ENCODE results near the gene IGF1R.
"Not testable (repeated sequence)": the region's sequence is repeated elsewhere in the genome, so short reads cannot be mapped to it uniquely, and the experiment has no call there.

The IGF1R gene

DNA sequence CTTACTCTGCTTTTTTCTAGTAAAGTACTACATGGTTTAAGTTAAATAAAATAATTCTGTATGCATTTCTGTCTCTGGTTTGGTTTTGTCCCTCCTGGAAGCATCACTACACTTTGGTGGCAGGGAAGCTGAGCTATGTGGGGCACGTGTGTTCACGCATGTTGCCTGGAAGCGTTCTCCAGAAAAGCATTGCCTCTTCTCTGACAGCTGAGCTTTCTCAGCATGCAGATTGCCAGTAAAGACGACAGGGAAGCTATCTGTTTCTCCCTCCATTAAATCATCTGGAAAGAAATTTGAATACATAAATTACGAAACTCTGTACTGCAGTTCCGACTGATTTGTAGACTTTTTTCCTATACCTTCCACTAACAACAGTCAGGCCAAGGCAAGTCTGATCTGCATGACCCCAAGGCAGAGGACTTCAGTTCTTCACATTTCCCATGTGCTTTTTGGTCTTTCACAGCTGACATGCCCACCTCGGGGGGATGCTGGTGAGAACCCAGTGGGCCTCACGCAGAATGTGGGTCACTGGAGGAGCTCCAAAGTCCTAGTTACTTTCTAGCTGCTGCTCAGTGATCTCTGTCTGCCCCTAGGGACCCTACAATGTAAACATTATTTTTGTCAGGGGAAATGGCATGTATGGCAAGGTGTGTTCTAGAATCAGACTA lies 316.3 kb downstream of the IGF1R start:
- DNase-seq (ENCODE audit: low spot score): no peak

DNA sequence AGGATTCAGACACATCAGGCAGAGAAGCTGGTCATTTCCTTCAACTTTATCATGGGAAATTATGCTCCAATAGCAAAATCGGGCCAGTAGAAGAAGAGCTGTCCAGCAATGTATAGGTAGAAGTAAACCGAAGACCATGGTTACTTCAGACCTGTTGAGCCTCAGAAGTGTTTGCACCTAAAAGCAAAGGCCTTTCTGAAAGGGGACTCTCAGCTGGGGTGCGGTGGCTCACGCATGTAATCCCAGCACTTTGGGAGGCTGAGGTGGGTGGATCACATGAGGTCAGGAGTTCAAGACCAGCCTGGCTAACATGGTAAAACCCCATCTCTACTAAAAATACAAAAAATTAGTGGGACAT lies 316.8 kb downstream of the IGF1R start:
- not testable (repeated sequence) for DNase-seq (ENCODE audit: low spot score)

DNA sequence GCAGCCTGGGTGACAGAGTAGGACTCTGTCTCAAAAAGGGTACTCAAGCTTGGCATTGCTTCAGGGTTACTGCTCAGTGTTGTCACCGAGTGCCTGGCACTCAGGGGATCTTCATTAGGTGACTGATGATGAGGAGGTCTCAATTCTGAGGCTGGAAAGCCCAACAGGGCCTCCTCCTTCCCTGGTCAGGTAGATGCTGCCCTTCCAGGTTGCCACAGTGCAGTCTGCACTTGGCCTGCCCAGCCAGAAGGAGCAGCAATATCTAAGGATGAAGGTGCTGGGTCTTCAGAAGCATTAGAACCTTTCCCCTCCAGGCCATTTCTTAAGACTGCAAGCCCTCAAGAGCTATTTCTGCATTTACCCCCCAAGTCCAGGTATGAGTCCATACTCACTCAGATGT lies 317.3 kb downstream of the IGF1R start:
- no peak for DNase-seq (ENCODE audit: low spot score)

GRCh38 chr15:98966091-98966787 lies 317.9 kb downstream of the IGF1R start:
- DNase-seq (ENCODE audit: low spot score): no peak

DNA sequence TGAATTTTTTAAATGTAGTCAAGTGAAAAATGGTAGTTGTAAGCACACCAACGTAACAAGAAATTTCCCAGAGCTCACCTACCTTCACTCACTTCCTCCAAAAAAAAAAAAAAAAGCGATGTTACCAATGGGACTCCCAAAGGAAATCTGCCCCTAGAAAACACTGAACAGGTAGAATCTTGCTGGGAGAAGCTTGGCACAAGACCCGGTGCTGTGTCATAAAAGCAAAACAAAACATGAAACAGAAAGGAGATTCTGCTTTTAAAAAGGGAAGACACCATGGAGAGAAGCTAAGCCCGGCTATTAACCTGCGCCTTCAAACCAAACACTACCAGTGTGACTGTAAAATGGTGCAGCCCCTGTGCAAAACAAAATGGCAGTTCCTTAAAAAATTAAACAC lies 318.8 kb downstream of the IGF1R start:
- no peak for DNase-seq (ENCODE audit: low spot score)

DNA sequence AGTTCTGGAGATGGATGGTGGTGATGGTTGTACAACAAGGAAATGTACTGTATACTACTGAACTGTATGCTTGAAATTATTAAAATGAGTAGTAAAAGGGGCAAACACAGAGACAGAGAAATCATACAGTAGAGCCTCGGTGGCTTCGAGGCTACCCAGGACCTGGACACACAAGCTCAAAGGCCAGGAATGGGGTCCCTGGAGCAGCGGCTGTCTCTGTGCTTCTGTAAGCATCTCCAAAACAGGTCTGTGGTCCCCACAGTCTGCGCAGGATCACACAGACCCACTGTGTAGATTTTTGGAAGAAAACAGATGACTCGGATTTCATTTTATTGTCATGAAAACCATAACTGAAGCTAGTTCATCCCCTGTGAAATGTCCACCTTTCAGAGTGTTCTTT lies 319.6 kb downstream of the IGF1R start:
- no peak for DNase-seq (ENCODE audit: low spot score)

DNA sequence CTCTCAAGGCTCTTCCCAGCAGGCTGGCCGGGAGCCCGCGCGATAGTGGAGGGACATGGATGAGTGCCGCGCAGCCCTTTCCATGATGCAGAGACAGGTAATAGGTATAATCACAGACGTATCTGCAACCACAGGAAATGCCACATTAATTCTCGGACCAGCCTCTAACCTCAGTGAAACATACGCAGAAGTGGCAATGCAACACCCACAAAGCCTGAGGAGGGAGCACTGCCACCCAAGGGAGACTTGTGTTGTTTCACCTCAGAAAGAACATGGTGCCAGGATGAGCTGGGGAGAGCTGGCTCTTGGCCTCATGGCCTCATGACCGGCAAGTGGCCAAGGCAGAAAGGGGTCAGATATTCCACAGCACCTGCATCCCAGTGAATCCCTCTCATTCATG lies 320.2 kb downstream of the IGF1R start:
- DNase-seq (ENCODE audit: low spot score): no peak

DNA sequence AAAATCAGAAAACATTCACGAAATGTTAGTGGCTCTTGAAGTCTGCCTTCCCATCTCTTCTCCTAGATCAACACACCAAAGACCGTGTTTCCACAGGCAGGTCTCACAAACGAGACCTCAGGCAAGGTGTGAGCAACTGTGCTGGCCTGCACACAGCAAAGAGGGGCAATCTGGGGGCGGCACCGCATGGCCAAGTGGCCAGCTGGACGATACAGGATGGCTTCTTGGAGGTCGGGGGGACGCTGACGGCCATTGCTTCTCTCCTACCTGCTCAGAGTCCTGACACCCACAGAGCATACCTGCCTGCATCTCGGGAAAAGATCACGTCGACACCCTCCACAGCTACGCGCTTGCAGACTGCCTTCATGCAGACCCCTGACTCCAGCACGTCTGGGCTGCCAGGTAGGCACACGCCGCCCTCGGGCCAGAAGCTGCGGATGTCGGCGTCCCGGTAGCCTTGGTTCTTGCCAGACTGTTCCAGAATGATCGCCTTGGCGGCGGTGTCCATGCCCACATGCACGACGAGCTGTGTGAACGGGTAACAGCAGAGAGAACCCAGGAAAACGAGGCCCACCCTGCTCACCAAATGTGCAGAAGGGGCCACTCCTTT lies 320.9 kb downstream of the IGF1R start:
- DNase-seq (ENCODE audit: low spot score): no peak

- no peak for DNase-seq (ENCODE audit: low spot score)
These were observed 322.5 kb downstream of the IGF1R start for GRCh38 chr15:98970799-98971198.

GRCh38 chr15:98976500-98976899 lies 328.2 kb downstream of the IGF1R start:
- no peak for DNase-seq (ENCODE audit: low spot score)

- DNase-seq (ENCODE audit: low spot score): no peak
These were observed 329.1 kb downstream of the IGF1R start for GRCh38 chr15:98977441-98977840.

DNA sequence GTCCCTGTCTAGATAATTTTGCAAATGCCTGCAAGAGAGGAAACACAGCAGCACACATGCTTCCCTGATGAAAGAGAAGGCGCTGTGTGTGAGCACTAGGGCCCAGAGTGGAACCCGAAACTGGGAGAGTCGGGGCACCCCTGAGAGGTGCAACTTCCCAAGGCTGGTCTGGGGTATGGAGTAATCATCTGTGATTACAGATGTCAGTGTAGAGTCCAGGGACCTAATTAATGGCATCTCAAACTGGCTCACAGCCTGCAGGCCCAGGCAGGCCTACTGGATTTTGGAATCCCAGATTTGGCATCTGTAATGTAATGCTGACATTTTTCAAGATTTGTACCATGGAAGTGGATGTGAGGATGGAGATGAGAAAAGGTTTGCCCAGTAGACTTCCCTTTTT lies 329.8 kb downstream of the IGF1R start:
- no peak for DNase-seq (ENCODE audit: low spot score)

GRCh38 chr15:98980899-98981228 lies 332.5 kb downstream of the IGF1R start:
- DNase-seq (ENCODE audit: low spot score): no peak

- peak; percentile 46 for DNase-seq (ENCODE audit: low spot score)
These were observed 333.7 kb downstream of the IGF1R start for GRCh38 chr15:98981851-98982722.

DNA sequence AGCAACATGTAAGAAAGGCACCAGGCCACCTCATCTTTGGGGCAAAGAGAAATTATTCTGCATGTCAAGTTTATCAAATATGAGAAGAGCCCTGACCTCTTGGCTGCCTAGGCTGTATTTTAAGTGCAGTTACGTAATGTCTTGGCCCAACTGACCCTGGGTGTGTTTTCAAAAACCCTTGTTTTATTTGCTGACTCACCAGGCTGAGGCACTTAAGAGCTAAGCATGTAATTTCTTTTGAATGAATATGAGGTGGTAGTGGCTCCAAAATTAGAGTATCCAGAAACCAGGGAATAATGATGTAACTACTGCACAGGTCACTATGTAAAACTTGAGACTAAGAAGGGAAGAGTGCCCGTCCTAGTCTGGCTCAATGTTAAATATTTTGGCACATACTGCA lies 335.0 kb downstream of the IGF1R start:
- peak; percentile 73 for DNase-seq (ENCODE audit: low spot score)

- DNase-seq (ENCODE audit: low spot score): no peak
These were observed 337.9 kb downstream of the IGF1R start for GRCh38 chr15:98986281-98986680.

- DNase-seq (ENCODE audit: low spot score): no peak
These were observed 346.6 kb downstream of the IGF1R start for GRCh38 chr15:98994892-98995291.

DNA sequence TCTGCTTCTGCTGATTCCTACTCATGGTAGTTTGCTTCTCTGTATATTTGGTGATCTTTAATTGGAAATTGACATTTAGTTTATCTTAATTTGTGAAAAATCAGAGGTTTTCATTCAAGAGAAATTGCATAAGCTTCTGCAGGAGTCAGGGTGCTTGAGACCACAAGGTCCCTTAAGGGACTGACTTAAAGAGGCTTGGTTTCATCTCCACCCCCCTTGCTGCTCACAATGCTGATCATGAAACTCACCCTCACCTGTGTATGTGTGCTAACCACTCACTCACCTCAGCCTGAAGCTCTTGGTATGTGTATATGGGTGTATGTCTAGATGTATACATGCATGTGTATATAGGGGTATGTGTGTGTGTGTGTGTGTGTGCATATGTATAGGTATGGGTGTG lies 347.8 kb downstream of the IGF1R start:
- DNase-seq (ENCODE audit: low spot score): no peak

GRCh38 chr15:98996624-98997023 lies 348.3 kb downstream of the IGF1R start:
- no peak for DNase-seq (ENCODE audit: low spot score)

- DNase-seq (ENCODE audit: low spot score): no peak
These were observed 349.0 kb downstream of the IGF1R start for GRCh38 chr15:98997312-98997711.

- DNase-seq (ENCODE audit: low spot score): no peak
These were observed 349.4 kb downstream of the IGF1R start for GRCh38 chr15:98997755-98998154.

DNA sequence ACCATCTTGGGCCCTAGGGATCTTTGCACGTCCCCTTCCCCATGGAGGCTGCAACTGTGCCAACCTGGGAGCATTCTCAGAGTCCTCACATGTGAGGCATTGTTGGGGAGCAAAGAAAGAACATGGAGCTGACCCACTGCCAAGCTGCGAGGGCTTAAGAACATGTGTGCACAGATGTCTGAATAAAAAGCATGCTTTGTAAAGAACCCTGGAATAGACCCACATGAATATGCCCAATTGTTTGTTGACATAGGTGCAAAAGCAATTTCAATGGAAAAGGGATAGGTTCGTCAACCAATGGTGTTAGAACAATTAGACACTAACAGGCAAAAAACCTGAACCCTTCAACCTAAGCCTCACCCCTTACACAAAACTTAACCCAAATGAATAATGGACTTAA lies 349.9 kb downstream of the IGF1R start:
- DNase-seq (ENCODE audit: low spot score): no peak

DNA sequence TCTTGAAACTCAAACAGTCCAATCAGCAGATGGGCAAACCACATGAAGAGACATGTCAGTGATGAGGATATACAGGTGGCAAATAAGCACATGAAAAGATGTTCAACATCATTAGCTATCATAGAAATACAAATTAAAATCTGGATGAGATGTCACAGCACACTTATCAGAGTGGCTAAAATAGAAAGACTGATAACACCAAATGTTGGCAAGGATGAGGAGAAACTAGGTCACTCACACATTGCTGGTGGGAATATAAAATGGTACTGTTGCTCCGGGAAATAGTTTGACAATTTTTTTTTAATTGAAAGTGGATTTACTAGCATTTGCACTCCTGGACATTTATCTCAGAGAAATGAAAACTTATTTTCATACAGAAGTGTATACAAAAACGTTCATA lies 350.9 kb downstream of the IGF1R start:
- DNase-seq (ENCODE audit: low spot score): no peak
